Ovary (tissue), 3 donors: ENCODE data around the gene LRRC36.

ENCODE experiments used
- POLR2A ChIP-seq: fragments of 450-650 bp; IDR thresholded peaks from one replicate; pipeline ENCODE4 v1.6.1; 2017; ENCODE audit warnings: antibody characterized with exemption, mild to moderate bottlenecking, moderate library complexity
- TF ChIP-seq, protein P1 (sequence below), 3 donors: fragments of 450-650 bp in 2 of 3; fragments of 200-600 bp in 1 of 3; IDR thresholded peaks; one replicate each; pipeline versions ENCODE4 v1.5.1 to v1.8.0; 2016 to 2022; ENCODE audit warnings: antibody characterized with exemption in 3 of 3, mild to moderate bottlenecking in 1 of 3
- donor health status: DM: no; HTN: no; CAD: no.

DNA sequence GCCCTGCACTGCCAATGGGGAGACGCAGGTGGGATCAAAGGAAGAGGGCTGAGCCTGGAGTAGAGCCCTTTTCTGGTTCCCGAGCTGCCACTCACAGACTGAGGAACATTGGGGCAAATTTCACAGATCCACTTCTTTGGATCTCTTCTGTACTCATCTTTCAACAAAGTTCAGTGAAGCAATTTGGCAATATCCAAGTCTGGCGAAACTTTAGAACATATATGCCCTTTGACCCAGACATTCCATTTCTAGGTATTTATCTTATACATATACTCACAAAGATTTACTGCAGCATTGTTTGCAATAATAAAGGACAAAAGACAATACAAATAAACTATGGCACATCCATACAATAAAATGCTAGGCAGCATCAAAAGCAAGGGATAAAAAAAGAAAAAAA is 84.7 kb downstream of the LRRC36 start:
- TF ChIP-seq, protein P1, sequence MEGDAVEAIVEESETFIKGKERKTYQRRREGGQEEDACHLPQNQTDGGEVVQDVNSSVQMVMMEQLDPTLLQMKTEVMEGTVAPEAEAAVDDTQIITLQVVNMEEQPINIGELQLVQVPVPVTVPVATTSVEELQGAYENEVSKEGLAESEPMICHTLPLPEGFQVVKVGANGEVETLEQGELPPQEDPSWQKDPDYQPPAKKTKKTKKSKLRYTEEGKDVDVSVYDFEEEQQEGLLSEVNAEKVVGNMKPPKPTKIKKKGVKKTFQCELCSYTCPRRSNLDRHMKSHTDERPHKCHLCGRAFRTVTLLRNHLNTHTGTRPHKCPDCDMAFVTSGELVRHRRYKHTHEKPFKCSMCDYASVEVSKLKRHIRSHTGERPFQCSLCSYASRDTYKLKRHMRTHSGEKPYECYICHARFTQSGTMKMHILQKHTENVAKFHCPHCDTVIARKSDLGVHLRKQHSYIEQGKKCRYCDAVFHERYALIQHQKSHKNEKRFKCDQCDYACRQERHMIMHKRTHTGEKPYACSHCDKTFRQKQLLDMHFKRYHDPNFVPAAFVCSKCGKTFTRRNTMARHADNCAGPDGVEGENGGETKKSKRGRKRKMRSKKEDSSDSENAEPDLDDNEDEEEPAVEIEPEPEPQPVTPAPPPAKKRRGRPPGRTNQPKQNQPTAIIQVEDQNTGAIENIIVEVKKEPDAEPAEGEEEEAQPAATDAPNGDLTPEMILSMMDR (IDR thresholded peaks at IDR 0.05) = no peak
- TF ChIP-seq POLR2A = no peak
